Left cardiac atrium (tissue), 4 donors: ENCODE measurements around the gene MYBPH. TPM values are rescaled to one million over a fixed set of nuclear protein-coding genes. Genes with fewer than 3 reads are reported as not detected.

ENCODE experiments used
- ATAC-seq, 2 donors: fragments of 200-7000 bp; cut with Tn5 transposase; one replicate each; pipeline ENCODE4 v1.9.1; 2020; ENCODE audit warnings: mild to moderate bottlenecking in 2 of 2, moderate library complexity in 2 of 2
- DNase-seq: peaks from one replicate; pipeline ENCODE4 v3.0.0-alpha.2; 2020
- intact Hi-C, 2 donors: fragments of 100-400 bp; cut with DNase I; formaldehyde crosslinking; loops; one replicate each; pipeline versions ENCODE4 v1.14.1 to v1.15.1; 2022 to 2023
- total RNA-seq, 2 donors: library from RNA; stranded (reverse); fragmentation: NEBNext Ultra II Directional; extraction: Animal tissue kit (Norgen Biotek cat#: 25700); gene quantifications; one replicate each; pipeline ENCODE4 v1.2.1, GENCODE V29; 2021
- donor health status: DM: no; HTN: yes; CAD: no.
- donor health status: DM: no; HTN: yes; CAD: no; lungs with severe emphysema.
- donor health status: DM: yes; HTN: yes; CAD: no.
- donor health status: Dilated cardiomyopathy.

MYBPH gene
- total RNA-seq, 2 donors from 2014 or later = not detected

GRCh38 chr1:203183828-203184227, 8.2 kb upstream of the MYBPH start:
- intact Hi-C loops = no loop called here

GRCh38 chr1:203182387-203182953, 6.8 kb upstream of the MYBPH start:
- DNase-seq = no peak
- intact Hi-C loops = no loop called here
- no peak for ATAC-seq

More at GRCh38 chr1:203183828-203184227, 8.2 kb upstream of the MYBPH start:
- ATAC-seq = no peak
- DNase-seq = no peak

GRCh38 chr1:203181586-203182386, 6.2 kb upstream of the MYBPH start:
- intact Hi-C loops = no loop called here
- DNase-seq = no peak
- no peak for ATAC-seq

DNA sequence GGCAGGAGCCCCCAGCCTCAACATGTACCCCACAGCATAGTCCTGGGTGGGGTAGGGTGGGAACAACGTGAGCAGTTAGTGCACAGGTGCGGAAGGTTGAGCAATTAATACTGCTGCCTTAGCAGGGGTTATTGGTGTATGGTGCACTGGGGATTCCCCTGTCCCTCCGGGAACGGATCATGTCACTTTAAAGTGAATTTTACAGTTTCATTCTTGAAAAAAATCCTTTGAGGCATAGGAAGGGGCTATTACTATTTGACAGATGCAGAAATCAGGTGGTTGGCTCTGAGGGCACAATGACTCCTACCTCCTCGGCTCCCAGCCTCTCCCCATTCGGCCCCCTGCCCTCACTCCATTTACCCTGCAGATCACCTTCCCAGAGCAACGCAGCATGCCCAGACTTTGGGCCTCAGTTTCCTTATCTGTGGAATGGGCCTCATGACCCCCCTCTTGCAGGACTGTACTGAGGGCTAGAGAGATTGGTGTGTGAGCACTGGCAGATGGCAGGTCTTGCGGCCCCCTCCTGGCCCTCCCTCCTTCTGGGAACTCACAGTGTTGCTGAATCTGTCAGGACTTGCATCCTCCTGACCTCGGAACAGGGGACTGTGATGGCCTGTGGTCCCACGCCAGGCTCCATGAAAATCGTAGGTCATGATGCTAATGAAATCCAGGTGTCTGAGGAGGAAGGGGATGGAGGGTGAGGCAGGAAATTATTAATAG, 5.1 kb upstream of the MYBPH start:
- DNase-seq (no peak), ATAC-seq (no peak)
- intact Hi-C loops = no loop called here

- ATAC-seq = no peak
- intact Hi-C loops = no loop called here
- DNase-seq = no peak
These were observed 4.0 kb upstream of the MYBPH start for GRCh38 chr1:203179667-203180005.

- ATAC-seq (no peak), DNase-seq (no peak)
- intact Hi-C loops = no loop called here
These were observed 3.4 kb upstream of the MYBPH start for GRCh38 chr1:203178821-203179666.

- DNase-seq (no peak), ATAC-seq (no peak)
- intact Hi-C loops = no loop called here
These were observed 2.5 kb upstream of the MYBPH start for GRCh38 chr1:203178083-203178482.

GRCh38 chr1:203177470-203178039, 1.9 kb upstream of the MYBPH start:
- ATAC-seq (peak in 1 of 2 donors; percentile 44), DNase-seq (no peak)
- intact Hi-C loops = no loop called here

GRCh38 chr1:203177036-203177405, 1.4 kb upstream of the MYBPH start:
- ATAC-seq (no peak), DNase-seq (no peak)
- intact Hi-C loops = no loop called here

DNA sequence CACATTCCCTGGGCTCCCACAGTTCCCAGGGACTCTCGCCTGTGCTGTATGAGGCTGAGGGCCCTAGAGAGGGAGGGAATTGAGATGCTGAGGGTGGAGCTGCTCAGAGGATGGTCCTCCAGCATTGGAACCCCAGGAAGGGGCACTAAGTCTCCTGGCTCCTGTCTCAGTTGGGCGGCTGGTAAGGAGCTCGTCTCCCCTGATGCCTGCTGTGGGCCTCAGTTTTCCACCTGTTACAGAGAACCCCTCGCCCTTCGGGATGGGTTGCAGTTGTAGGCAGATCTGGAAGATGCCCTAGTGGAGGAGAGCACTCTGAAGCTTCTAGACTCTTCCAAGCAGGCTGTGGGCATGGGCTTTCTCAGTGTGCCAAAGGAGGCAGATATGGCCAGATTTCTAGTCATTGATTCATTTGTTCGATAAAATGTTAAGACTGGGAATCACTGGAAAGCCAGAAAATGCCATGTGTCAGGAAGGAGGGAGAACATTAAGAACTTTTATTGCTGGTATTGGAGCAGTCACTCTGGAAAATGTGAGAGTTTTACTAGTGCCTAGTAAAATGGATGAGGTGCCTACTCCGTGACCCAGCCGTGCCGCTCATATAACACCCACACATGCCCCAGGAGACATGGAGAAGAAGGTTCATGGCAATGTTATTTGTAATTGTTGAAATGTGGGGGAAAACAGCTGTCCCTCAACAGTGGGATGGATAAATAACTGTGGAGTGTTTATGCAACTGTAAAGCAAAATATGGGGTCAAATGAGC, 828 bp upstream of the MYBPH start:
- ATAC-seq = no peak
- intact Hi-C loops = no loop called here
- DNase-seq = no peak

- intact Hi-C loops = no loop called here
- DNase-seq (no peak), ATAC-seq (peak; percentile 50 to 60)
These were observed 208 bp upstream of the MYBPH start for GRCh38 chr1:203175827-203176241.

- DNase-seq = no peak
- intact Hi-C loops = loop anchor here in 1 of 2 donors (5.0 kb wide), 2 partner anchors 43 to 137 kb away; no protein-coding TSS in a partner anchor
- ATAC-seq = no peak
These were observed 1.2 kb downstream of the MYBPH start for GRCh38 chr1:203174324-203174985.

GRCh38 chr1:203173566-203173965, 2.1 kb downstream of the MYBPH start:
- no peak for DNase-seq
- ATAC-seq = no peak
- intact Hi-C loops = loop anchor here in 1 of 2 donors (2.0 to 5.0 kb wide), 3 partner anchors 44 to 136 kb away; no protein-coding TSS in a partner anchor

- ATAC-seq (no peak), DNase-seq (no peak)
- intact Hi-C loops = loop anchor here in 1 of 2 donors (2.0 to 5.0 kb wide), 3 partner anchors 44 to 136 kb away; no protein-coding TSS in a partner anchor
These were observed 2.5 kb downstream of the MYBPH start for GRCh38 chr1:203173011-203173555.

DNA sequence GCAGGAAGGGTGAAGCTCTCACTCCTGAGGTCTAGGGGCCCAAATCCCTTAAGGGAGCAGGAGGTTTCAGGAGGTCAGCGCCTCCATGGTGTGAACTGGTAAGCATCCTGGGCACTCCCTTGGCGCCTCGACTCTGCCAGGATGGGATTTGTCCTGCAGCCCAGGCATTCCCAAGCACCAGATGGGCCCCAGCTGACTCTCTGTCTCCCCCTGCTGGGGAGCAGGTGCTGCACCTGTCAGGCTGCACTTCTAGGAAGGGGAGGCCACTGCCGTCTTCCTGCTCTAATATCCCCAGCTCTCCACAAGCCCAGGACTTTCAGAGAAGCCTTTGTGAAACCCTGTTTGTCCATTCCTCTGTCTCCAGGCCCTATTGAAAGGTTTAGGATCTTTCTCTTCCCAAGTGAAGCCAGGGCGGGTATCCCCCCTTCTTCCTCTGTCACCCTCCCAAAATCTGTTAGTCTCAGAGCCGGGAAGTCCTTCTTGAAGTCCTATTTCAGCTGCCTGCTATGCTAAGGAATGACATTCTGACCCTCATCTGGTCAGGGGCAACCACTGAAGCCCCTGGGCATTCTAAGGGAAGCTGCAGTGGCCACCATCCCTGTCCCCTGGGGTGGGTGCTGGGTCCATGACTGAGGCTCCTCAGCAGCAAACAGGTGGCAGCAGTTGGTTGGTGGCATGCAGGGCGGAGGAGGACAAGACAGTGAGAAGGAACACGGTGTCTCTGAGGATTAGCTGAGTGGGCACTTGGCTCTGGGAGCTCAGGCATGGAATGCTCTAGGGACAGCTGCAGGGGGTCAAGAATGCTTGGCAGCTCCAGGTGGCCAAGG, 3.2 kb downstream of the MYBPH start:
- peak; percentile 62 to 64 for ATAC-seq
- intact Hi-C loops = loop anchor here in 1 of 2 donors (2.0 to 5.0 kb wide), 3 partner anchors 45 to 135 kb away; no protein-coding TSS in a partner anchor
- DNase-seq = peak; percentile 63
